VCaP (cell line): Measurements from ENCODE around the gene NANOG.
"Not testable (repeated sequence)": the region's sequence is repeated elsewhere in the genome, so short reads cannot be mapped to it uniquely, and the experiment has no call there.

Experiments used
- H3K27ac ChIP-seq: fragments of 450-650 bp; 2 replicates; pipeline ENCODE4 v1.5.1; 2017
- TF ChIP-seq, protein P1 (sequence below): fragments of 450-650 bp; conservative IDR thresholded peaks from 2 replicates; pipeline ENCODE4 v1.5.1; 2017; ENCODE audit warnings: mild to moderate bottlenecking, moderate library complexity

NANOG gene

DNA sequence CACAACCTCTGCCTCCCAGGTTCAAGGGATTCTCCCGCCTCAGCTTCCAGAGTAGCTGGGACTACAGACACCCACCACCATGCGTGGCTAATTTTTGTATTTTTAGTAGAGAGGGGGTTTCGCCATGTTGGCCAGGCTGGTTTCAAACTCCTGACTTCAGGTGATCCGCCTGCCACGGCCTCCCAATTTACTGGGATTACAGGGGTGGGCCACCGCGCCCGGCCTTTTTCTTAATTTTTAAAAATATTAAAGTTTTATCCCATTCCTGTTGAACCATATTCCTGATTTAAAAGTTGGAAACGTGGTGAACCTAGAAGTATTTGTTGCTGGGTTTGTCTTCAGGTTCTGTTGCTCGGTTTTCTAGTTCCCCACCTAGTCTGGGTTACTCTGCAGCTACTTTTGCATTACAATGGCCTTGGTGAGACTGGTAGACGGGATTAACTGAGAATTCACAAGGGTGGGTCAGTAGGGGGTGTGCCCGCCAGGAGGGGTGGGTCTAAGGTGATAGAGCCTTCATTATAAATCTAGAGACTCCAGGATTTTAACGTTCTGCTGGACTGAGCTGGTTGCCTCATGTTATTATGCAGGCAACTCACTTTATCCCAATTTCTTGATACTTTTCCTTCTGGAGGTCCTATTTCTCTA is at the start of gene NANOG:
NANOG (plus strand) TSS at position 519 of the 645 bp plus-strand sequence. CDS start 213 bp downstream, outside the sequence.
- H3K27ac ChIP-seq = not testable (repeated sequence)

DNA sequence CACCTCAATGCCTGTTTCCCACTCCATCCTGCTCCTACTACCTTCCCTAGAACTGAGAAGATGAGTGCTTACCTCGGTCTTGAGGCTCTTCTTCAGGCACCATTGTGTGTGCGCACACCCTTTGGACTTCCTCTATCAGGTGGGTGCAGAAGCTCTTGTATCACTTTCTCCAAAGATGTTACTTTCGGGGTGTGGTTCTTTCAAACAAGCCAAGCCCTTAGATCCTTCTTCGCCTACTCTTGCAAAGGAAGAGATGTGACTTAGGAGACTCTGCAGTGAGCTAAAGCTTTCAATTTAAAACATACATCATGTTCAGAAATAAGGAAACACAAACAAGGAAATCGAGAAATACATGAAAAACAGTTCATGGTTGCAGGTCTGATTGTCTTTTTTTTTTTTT is 42.0 kb upstream of the NANOG start, which contains the start of gene CLEC4C:
CLEC4C (minus strand) TSS at position 130 of the 400 bp plus-strand sequence; CDS start at position 103, 27 bp downstream.
- H3K27ac ChIP-seq = no peak within 1 kb of the TSS
- TF ChIP-seq, protein P1, sequence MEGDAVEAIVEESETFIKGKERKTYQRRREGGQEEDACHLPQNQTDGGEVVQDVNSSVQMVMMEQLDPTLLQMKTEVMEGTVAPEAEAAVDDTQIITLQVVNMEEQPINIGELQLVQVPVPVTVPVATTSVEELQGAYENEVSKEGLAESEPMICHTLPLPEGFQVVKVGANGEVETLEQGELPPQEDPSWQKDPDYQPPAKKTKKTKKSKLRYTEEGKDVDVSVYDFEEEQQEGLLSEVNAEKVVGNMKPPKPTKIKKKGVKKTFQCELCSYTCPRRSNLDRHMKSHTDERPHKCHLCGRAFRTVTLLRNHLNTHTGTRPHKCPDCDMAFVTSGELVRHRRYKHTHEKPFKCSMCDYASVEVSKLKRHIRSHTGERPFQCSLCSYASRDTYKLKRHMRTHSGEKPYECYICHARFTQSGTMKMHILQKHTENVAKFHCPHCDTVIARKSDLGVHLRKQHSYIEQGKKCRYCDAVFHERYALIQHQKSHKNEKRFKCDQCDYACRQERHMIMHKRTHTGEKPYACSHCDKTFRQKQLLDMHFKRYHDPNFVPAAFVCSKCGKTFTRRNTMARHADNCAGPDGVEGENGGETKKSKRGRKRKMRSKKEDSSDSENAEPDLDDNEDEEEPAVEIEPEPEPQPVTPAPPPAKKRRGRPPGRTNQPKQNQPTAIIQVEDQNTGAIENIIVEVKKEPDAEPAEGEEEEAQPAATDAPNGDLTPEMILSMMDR = no peak

DNA sequence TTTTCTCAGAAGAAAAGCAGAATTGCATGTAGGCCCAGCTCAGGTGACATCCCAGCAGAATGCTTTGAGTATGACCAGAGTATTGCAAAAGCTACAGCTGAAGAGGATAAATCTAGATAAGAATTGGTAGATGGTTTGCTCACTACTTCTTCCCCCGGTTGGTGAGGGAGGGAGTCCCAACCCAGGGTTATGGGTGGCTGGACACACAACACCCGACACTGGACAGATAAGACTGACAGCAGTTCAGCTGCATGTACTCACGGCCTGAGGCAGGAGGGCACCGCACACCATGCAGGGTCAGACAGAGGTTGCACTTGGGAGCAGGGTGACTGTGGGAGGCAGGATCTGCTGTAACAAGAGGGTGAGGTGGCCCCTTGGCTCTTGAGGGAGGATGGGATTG is 40.4 kb upstream of the NANOG start:
- TF ChIP-seq, protein P1 = no peak
- no peak overlapping the region for H3K27ac ChIP-seq

DNA sequence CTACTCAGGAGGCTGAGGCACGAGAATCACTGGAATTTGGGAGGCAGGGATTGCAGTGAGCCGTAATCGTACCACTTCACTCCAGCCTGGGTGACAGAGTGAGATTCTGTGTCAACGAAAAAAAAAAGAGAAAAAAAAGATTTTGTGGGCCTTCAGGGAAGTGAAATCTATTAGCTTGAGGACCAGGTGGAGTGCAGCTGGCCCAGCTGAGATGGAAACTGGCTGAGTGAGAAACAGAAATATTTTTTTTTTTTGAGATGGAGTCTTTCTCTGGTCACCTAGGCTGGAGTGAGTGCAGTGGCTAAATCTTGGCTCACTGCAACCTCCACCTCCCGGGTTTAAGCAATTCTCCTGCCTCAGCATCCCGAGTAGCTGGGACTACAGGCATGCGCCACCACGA is 39.8 kb upstream of the NANOG start:
- TF ChIP-seq, protein P1 = no peak
- no peak overlapping the region for H3K27ac ChIP-seq

DNA sequence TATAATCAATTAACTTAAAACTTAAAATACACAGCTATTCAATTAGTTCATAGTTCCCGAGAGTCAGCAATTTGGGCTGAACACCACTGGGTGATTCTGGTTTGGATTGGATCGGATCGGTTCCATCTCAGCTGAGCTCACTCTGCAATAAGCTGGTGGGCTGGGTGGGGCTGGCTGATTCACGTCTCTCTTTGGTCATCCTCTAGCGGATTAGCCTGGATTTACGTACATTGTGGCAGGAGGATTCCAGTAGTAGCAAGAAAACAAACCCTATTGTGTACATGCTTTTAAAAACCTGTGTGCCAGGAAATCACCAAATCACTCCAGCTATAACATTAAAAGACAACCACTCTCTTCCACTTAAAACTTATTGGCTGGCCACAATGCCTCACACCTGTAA is 38.9 kb upstream of the NANOG start:
- no peak overlapping the region for H3K27ac ChIP-seq
- TF ChIP-seq, protein P1 = no peak

DNA sequence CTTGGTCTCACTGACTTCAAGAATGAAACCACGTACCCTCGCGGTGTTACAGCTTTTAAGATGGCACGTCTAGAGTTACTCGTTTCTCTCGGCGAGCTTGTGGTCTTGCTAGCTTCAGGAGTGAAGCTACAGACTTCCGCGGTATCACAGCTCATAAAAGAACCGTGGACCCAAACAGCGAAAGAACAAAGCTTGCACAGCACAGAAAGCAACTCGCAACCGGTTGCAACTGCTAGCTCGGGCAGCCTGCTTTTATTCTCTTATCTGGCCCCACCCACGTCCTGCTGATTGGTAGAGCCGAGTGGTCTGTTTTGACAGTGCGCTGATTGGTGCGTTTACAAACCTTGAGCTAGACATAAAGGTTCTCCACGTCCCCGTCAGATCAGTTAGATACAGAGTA is 37.8 kb upstream of the NANOG start:
- no peak overlapping the region for H3K27ac ChIP-seq
- TF ChIP-seq, protein P1 = no peak

DNA sequence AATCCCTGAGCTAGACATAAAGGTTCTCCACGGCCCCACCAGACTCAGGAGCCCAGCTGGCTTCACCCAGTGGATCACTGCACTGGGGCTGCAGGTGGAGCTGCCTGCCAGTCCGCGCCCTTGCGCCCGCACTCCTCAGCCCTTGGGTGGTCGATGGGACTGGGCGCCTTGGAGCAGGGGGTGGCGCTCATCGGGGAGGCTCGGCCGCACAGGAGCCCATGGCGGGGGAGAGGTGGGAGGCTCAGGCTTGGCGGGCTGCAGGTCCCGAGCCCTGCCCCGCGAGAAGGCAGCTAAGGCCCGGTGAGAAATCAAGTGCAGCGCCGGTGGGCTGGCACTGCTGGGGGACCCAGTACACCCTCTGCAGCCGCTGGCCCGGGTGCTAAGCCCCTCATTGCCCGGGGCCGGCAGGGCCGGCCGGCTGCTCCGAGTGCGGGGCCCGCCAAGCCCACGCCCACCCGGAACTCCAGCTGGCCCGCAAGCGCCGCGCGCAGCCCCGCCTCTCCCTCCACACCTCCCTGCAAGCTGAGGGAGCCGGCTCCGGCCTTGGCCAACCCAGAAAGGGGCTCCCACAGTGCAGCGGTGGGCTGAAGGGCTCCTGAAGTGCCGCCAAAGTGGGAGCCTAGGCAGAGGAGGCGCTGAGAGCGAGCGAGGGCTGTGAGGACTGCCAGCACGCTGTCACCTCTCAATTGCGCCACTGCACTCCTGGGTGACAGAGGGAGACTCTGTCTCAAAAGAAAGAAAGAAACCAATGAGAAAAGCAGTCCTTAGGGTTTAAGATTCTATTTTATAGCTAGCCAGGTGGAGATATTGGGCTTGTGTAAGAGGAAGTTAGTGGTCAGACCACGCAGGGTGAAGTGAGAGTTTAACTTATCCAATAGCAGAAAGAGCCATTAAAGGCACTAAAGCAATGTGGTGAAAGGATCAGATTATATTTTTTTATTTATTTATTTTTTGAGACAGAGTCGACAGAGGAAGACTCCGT is 37.0 kb upstream of the NANOG start:
- H3K27ac ChIP-seq = not testable (repeated sequence)

DNA sequence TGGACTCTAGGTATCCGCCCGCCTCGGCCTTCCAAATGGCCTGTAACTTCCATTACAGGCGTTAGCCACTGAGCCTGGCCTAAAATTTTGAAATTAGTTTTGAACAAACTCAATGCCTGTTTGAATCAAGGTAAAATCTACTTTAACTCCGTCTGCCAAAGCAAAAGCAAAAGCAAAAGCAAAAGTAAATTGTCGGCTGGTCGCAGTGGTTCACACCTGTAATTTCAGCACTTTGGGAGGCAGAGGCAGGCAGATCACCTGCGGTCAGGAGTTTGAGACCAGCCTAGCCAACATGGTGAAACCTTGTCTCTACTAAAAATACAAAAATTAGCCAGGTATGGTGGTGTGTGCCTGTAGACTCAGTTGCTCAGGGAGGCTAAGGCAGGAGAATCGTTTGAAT is 33.5 kb upstream of the NANOG start:
- not testable (repeated sequence) for H3K27ac ChIP-seq

DNA sequence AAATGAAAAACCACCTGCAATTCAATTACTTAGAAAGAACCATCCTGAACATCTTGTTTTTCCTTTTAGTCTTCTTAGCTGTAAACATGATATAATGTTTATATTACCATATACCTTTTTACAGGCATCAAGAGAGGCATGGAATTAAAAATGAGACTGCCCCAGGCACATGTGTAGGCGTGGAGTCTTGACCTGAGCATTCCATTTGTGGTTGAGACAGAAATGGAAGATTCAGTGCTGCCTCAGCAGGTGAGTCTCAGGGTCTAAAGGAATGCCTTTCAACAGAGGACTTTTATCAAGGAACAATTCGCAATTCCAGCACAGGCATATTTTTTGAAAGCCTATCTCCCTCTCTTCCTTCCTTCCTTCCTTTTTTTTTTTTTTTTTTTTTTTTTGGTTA is 32.2 kb upstream of the NANOG start:
- no peak overlapping the region for H3K27ac ChIP-seq
- TF ChIP-seq, protein P1 = no peak
